Measurements from ENCODE around the gene SHF.
A peak's percentile ranks its signal among the peaks of the same experiment; 100 is the strongest.

The SHF gene

DNA sequence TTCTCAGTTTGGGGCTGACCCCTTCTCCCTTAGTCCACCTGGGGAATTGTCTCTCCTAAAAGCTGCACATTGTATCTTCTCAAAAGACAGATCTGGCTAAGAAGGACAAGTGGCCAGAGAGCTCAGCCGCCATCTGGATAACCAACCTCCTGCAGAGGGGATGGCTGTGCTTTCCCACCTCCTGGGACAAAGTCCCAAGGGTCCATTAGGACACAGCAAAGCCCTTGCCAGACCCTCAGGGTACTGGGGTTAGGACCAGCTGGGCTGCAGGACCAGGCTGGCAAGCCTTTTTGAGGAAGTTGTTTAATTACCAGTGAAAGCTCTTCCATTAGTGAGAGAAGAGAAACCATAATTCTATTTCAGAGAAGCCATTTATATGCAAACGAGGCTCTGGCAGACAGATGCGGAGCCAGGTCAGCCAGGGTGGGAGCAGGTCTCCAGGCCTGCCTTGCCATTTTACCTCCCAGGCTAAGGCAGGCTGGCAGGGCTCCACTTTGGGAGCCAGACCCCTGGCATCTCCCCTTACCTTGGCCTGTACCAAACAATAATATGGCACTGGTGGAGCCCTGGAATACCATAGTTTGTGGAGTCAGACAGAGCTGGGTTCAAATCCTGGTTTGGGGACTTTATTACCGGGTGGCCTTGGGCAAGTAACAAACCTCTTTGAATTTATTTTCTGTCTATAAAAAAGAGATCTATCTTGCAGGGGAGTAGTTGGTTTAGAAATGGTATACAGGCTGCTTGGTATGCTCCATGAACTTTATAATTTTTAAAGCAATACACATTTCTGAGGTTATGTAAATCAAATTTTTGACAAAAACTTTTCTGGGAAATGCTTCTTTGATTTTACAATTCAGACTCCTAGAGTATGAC lies 17.9 kb downstream of the SHF start:
- DNase-seq (ENCODE audit: low spot score) = no peak

DNA sequence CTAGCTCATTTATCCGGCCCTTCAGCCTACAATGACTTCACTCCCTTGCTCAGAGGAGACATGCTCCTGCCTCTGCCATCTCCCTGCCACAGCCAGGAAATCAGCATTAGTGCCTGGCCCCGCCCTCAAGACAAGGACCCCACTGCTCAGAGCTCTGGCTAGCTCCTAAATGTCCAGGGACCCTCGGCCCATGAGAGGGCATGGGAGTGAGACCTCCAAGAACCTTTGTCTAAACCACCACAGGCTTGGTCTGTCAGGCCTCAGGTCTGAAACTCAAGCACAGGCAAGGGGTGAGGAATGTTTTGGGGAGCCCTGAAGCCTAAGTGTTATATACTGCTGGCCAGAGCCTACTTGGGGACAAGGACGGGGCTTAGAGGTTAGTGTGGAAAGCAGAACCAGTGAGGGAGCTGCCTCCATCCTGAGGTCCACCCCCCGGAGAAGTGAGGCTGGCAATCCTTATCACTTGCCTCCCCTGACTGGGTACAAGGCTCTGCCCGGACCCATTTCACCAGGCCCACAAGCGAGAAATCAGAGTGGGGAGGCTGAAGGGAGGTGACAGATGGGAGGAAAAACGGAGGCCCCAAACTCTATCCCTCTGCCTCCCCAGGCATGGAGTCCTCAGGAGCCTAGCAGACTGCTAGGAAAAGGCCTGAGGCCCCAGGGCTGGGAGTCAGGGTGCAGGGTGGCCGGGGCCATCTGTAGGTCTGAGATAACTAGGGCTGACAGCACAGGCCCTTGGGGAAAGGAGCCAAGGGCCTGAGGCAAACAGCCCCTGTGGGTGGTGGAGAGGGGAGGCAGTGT lies 18.8 kb downstream of the SHF start:
- DNase-seq (ENCODE audit: low spot score) = no peak

DNA sequence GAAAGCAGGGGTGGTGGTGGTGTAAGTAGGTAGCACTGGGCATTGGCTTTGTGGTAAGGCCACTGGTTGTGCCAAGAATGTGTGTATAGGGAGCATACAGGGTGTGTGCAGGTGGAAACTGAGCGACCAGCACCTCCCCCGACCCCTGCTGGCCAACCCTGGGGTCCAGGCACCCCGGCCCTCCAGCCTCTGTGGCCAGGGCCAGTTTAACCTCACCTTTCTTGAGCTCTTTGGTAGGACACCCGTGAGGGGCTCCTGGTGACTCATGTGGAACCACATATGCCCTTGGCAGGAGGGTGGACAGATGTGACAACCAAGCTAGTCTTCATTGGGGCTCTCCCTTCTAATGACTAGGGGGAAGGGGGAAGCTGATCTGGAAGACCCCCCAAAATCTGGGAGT lies 19.5 kb downstream of the SHF start:
- DNase-seq (ENCODE audit: low spot score) = no peak

DNA sequence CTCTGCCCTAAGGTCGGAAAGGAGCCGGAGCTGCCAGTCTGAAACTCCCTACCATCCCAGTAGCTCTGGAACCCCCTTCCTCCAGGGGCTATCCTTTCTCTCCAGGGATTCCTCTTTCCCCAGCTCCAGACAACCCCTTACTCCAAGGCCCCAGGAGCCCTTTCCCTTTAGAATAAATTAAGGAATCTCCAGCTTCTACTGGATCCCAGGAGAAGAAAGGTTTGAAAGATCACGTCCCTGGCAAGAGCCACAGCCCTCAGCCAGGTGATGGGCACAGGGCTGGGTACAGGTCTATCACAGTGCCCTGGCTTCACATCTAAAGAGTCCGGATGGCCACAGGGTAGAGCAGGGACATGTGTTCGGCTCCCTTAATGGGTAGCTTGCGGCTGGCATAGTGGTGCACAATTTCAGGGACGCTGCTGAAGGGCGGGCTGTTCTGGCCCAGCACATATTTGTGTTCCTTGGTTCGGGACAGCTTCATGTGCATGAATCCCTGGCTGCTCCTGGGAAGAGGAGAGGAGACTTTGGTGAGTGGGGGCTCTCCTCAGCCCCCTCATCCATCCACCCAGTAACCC lies 20.0 kb downstream of the SHF start:
- DNase-seq (ENCODE audit: low spot score) = no peak

DNA sequence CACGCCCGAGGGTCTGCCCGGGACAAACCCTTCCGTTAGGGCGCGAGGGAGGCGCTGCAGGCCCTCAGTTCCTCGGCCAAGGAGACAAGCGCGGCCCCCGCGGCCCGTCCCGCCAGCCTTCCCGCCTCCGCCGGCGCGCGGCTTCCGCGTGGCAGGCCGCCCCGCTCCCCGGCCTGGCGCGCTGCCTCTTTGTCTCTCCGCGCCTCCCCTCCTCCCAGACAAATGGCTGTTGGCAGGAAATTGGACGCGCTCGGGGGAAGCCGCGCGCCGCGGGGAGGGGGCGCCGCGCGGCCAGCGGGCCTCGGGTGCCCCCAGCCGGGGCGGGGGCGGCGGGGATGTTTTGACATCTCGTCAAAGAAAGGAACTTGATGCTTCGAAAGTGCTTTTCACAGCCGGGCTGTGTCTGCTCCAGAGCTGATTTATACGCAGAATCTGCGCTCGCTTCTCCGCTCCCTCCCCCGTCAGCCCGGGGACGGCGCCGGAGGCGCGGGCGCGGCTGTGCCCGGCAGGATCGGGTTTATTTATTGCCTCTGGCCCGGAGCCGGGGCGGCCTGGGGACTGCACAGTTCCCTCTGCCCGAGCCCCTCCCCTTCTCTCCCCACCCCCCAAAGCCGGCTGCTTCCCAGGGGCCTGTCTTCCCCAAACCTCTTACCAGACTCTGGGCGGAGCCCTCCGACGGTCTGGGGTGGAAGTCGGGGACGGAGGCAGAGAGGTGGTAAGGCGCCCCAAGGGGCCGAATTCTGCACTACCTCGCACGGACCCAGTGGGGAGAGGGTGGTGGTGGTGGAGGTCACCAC lies 20.7 kb downstream of the SHF start:
- DNase-seq (ENCODE audit: low spot score) = peak; percentile 84

DNA sequence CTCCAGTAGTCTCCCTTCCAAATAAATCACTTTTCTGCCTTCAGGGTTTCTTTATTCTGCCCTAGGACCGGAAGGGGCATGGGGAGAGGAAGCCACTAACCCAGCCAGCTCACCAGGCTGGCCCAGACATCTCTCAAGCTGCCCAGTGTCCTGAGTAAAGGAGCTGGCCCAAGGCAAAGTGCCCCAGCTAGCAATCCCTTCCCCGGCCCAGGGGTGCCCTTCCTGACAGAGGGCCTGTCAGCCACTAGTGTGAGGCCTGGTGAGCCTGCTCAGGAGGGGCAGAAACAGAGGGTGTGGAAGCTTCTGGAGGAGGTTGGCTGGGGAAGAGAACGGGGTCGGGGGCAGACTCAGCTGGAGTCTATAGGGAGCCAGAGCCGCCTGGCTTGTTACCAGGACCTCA lies 22.2 kb downstream of the SHF start:
- DNase-seq (ENCODE audit: low spot score) = no peak

DNA sequence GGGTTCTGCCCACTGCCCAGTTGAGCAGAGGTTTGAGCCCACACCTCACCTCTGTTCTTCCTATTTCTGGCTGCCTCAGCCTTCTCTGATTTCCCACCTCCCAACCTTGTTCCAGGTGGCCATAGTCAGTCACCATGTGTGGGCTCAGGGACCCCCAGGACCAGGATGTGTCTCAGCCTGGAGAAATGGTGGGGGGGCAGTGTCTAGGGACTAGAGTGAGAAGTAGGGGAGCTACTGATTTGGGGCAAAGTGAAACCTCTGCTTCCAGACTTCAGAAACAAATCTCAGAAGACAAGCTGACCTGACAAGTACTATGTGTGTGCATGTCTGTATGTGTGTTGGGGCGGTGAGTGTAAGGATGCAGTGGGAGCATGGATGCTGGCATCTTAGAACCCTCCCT lies 22.9 kb downstream of the SHF start:
- DNase-seq (ENCODE audit: low spot score) = no peak

DNA sequence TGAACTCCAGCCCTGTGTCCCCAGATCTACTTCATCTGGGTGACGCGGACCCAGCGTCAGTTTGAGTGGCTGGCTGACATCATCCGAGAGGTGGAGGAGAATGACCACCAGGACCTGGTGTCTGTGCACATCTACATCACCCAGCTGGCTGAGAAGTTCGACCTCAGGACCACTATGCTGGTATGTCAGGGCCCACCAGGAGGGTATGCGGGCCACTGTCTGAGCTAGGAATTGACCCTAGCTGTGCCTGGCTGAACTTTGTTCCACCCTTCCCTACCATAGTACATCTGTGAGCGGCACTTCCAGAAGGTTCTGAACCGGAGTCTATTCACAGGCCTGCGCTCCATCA lies 24.3 kb downstream of the SHF start:
- DNase-seq (ENCODE audit: low spot score) = no peak

DNA sequence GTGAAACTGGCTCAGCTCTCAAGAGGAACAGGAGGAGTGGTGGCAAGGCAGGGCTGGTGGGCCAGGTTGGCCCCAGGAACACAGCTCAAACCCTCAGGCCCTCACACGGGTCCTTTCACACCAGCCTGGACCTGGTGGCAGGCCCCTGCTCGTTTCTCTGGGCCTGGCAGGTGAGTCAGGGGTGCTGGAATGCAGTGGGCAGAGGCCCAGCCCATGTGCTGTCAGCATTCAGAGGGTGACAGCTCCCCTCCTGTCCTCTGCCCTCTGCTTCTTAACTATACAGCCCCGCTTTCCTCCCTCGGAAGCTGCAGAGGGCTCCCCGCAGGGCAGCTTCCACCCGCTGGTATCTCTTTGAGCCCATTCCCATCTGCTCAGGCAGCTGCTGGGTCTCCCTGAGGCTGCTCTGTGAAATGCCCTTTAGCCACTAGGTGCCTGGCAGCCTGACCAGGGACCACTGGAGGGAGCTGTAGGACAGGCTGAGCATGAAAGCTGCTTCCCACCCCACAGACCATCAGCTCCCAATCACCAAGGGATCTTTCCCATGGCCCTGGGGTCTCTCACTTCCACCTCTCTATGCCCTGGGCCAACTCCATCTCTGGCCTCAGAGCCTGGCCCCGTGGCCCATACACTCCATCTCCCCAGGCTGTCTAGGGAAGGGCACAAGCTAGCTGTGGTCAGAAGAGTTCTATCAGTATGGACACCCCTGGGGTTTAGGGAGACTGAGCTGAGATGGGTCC lies 24.8 kb downstream of the SHF start:
- DNase-seq (ENCODE audit: low spot score) = peak; percentile 87

DNA sequence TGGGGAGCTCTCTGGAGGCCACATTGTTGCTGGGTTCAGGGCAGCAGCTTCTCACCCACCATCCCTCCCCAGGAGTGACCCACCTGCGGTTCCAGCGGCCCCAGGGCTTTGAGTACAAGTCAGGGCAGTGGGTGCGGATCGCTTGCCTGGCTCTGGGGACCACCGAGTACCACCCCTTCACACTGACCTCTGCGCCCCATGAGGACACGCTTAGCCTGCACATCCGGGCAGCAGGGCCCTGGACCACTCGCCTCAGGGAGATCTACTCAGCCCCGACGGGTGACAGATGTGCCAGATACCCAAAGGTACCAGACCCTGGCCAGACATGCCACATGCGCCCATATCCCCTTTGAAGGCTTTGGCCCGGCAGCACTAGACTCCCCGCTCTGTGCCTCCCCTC lies 26.1 kb downstream of the SHF start:
- no peak for DNase-seq (ENCODE audit: low spot score)

DNA sequence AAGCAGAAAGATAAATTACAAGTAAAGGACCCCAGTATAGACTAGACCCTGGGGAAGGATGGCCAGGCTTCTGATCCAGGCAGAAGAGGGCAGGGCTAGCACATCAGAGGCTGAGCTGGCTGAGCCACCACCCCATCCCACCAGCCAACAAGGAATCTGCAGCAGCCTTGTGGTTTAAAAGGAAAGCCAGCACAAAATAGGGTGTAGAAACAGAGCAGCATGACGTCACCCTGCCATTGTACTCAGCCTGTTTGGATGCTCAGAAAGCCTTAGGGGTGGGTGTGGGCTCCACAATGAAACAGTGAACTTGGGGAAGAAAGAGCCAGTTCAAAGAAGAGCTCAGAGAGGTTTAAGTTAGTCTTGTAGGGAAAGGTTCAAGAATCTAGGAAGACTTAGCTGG lies 29.8 kb downstream of the SHF start:
- peak; percentile 89 for DNase-seq (ENCODE audit: low spot score)

DNA sequence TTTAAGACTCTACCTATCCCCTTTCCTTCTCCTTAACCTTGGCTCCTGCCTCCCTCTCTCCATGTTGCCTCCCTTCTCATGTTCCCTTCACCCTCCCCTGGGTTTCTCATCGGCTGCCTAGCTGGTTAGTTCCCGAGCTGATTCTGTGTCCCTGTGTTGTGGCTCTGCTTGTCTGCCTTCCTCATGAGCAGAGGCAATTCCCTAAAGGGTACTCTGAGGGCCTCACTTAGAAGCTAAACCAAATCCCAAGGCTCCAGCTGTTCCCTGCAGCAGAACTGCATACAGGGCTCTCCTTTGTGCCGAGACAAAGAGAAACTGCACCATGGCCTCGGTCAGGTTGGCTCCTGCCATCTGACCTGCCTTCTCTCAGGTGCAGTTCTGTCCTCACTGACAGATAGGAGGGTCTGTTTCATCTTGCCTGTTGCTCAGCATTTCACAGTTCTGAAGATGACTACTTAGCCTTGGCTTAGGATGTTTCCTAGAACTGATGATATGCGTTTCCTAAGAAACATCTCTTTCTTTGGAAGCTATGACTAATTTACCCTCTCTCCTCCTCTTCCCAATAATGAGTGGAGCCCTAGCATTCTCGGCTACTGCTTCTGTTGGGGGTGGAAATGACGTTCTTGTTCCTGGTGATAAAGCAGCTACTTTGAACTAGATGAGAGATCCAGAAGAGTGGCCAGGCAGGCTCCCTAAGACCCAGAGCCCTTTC lies 30.9 kb downstream of the SHF start:
- DNase-seq (ENCODE audit: low spot score) = no peak

DNA sequence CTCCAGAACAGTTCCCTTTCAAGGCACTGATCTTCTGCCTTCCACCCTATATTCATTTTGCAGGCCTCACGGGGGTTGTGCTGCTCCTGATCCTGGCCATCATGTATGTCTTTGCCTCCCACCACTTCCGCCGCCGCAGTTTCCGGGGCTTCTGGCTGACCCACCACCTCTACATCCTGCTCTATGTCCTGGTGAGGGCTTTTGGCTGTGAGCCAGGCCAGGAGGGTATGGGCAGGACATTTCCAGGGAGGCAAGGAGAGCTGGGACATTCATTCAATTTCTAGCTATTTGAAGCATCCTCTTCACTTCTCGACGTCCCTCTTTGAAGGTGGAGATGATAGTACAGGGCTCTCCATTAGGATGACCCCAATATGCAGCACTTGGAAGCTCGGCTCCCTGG lies 32.0 kb downstream of the SHF start:
- DNase-seq (ENCODE audit: low spot score) = no peak

DNA sequence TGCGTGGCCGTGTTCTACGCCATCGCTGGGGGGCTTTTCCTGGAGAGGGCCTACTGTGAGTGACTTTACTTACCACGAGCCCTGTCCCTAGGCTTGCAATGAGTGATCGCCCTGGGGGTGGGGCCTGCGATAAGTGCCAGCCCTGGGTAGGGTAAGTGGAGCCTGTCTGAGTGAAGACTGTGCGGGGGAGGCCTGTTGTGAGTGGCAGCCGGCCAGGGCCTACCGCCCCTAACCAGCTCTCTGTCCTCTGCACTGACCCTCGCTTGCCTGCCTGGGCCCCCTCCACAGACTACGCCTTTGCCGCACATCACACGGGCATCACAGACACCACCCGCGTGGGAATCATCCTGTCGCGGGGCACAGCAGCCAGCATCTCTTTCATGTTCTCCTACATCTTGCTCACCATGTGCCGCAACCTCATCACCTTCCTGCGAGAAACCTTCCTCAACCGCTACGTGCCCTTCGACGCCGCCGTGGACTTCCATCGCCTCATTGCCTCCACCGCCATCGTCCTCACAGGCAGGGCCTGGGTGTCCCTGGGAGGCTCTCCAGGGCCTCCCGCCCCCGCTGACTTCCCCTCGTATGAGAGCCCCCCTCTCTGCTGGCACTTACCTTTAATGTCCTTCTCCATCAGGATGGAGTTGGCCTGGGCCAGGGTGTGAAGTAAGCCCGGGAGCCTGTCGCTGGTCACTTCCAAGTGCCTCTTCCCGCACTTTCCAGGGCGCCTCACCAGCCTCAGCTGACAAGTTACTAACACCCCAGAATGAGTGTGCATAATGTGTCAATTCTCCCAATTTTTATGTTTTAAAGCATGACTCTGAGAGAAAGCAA lies 35.6 kb downstream of the SHF start:
- no peak for DNase-seq (ENCODE audit: low spot score)

DNA sequence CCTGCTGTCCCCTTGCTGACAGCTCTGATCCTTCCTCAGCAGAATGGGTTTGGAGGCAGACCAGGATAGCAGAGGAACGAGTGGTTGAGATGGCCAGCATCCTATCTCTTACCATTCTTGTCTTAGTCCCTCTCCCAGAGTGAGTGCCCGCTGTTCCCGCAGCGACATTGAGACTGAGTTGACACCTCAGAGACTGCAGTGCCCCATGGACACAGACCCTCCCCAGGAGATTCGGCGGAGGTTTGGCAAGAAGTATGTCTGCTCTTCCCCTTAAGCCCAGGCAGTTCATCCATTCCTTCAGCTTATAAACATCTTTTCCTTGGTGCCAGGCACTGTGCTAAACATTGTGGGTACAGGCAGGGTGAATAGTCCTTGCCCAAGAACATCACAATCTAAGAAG lies 36.8 kb downstream of the SHF start:
- DNase-seq (ENCODE audit: low spot score) = no peak

DNA sequence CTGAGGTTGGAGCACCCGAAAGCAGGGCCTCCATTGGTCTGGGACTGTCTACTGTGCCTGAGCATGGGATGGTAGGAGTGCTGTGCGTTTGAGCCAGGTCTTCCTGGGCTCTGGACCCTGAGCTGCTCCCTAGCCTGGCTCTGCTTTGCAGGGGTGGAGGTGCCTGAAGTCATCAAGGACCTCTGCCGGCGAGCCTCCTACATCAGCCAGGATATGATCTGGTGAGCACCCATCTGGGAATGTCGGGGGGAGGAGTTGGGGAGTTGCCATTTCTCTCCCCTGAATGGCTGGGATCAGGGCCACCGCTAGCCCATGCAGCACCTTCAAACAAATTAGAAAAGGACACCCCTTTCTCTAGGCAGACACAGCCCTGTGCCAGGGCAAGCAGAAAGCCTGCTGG lies 37.3 kb downstream of the SHF start:
- DNase-seq (ENCODE audit: low spot score) = no peak

DNA sequence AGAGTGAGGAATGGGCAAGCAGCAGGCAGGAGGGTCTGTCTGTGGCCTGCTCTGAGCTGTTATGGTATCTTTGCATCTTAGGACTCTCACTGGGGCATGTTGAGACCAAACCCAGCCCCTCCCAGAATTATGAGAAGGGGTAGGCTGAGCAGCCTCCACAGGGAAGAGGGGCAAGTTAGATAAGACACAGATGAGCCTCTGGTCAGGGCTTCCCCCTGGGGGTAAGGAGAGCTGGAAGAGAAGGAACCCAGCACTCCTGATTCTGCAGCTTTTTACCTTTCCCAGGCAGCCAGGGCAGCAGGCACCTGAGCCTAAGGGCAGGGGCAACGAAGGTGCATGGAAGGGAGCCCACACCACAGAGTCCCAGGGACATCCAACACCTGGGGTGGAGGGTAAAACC lies 38.7 kb downstream of the SHF start:
- DNase-seq (ENCODE audit: low spot score) = no peak

DNA sequence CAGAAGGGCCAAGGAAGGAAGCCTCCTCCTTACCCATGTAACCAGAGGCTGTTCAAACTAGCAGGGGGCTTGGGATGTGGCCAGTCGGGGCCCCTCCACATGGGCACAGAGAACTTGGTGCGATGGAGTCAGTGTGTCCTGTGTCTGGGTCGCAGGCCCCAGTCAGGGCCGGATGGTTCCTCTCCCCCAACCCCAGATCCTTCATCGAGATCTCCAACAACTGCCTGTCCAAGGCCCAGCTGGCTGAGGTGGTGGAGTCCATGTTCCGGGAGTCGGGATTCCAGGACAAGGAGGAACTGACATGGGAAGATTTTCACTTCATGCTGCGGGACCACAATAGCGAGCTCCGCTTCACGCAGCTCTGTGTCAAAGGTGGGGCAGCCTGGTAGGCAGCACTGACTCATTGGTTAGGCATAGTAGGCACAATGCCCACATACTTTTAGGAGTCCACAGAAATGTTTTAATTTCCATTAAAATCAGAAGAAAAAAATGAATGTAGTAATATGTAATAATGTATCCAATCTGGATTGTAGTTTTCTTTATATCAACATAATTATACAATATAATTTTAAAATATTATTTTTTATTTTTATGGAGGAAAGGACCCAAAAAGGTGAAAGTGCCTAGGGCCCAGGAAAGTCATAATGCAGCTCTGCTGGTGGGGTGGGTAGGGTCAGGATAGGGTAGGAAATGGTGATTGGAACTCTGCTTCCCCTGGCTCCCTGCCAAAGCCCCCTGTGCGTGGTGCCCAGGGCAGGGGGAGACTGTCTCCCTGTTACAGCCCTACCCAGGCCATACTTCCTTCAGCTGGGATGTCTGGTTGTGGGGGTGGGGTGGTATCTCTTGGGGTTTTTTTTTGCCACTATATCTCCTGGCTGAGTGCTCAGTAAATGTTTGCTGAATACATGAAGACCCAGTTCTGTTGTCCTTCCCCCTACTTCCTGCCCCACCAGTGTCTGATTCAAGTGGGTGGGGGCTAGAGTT lies 39.4 kb downstream of the SHF start:
- no peak for DNase-seq (ENCODE audit: low spot score)

DNA sequence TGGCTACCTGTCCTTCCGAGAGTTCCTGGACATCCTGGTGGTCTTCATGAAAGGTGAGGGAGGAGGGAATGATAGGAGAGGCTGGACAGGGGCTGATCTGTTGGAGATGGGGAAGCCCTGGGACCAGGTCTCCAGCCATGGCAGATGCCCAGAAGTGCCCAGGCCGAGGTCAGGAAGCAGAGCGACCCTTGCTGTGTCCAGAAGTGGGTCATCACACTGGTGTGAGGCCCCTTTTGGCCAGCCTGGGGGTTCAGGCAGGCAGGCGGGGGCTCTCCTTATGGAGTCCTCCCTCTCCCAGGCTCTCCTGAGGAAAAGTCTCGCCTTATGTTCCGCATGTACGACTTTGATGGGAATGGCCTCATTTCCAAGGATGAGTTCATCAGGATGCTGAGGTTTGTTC lies 40.2 kb downstream of the SHF start:
- no peak for DNase-seq (ENCODE audit: low spot score)

Measured in pons (tissue), 1 donor.